GM21526 (cell line): ENCODE data around the gene TMEM220.
"Not testable (repeated sequence)": the region's sequence is repeated elsewhere in the genome, so short reads cannot be mapped to it uniquely, and the experiment has no call there.

Source experiments
- ATAC-seq: cut with Tn5 transposase; IDR thresholded peaks from one replicate; pipeline ENCODE4 v1.9.1; 2021; ENCODE audit warnings: moderate library complexity; ENCODE audit not compliant: unreplicated experiment, low FRiP score

The TMEM220 gene

DNA sequence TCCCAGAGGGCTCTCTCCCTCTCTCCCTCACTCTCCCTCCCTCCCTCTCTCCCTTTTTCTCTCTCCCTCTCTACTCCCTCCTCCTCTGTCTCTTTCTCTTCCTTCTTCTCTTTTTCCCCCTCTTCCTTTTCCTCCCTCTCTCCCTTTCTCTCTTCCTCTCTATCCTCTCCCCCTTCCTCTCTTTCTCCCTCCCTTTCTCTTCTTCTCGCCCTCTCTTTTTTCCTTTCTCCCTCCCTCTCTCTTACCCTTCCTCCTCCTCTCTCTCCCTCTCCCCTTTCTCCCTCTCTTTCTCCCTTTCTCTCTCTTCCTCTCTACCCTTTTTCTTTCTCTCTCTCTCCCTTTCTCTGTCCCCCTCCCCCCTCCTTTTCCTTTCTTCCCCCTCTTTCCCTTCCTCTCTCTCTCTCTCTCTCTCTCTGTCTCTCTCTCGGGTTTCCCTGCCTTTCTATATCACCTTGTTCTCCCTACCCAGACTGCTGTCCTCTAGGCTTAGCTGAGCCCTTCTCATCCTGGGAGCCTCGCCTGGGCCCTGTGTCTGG is 25.8 kb upstream of the TMEM220 start:
- no peak for ATAC-seq

DNA sequence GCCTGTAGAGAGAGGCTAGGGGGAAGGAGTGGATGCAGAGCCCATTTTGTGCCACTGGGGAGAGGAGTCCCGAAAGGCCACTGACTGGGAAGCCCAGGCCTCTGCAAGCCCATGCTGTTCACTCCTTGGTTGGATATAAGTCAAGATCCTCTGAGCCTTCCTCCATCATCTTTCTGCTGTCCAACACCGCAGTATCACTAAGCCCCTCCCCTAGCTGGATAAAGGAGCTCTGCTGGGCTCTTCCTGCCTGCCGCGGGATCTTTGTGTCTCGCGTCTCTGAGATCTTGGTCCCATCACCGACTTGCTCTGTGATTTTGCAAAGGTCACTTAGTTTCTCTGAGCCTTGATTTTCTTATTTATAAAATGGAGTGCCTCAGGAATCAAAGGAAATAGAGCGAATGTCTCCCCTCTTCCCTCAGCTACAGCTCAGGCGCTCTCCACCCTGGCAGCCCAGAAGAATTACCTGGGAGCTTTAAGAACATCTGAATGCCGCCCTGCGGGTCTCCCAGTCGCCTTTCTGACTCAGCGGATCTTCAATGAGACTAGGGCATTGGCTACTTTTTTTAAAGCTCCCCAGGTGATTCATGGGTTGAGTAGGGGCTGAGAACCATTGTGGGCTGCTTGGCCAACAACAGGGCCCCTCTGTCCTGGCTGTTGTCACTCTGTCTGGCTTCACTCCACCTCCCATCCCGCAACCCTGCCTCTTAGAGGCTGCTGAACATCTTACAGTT is 25.2 kb upstream of the TMEM220 start:
- ATAC-seq, result no peak

DNA sequence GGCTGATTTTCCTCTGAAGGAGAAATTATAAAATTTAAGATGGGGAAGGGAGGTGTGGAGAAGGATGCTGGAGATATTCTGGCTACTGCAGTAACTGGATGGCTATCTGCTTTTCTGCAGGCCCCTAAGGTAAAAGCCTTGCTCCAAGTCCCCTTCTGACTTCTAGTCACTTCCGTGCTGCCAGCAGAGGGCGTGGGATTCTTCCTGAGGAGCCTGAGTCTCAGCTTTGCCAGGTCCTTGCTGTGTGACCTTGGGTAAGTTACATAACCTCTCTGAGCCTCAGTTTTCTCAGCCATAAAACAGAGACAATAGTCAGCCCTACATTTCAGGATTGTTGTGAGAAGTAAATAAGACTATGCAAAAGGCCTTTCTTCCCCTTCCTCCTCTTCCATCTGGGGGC is 24.3 kb upstream of the TMEM220 start:
- ATAC-seq, result no peak

DNA sequence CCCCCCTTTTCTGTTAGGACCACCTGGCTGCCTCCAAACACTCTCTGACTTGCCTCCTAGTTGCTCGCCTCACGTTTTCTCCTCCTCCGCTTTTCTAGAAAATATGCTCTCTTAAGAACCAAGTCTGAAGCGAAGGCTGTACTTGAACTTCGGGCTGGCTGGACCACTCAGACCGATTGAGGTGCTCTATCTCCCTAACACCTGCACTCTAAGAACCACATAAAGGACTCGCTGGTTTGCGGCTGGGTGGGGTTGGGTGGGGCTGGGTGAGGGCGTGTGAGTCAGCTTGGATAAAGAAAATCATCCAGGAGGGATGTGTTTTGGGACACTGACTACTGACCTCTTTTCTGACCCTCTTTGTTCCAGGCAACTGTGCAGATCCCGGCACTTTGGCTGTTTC is 22.9 kb upstream of the TMEM220 start:
- no peak for ATAC-seq

DNA sequence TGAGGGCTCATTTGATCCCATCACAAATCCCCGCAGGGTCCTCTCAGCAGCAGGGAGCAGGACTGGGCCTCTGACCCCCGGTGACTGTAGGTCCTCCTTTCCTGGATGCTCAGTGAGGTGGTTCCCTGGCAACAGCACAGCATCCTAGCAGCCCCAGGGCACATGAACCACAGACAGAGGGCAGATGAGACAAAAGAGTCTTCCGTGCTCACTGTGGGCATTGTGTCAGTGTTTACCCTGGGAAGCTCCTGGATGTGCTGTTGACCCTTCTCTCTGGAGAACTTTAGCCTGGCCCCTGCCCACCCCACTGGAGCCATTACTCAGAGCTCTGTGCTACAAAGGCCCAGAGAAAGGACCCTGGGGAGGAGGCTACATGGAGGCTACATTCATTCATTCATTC is 21.7 kb upstream of the TMEM220 start:
- no peak for ATAC-seq

DNA sequence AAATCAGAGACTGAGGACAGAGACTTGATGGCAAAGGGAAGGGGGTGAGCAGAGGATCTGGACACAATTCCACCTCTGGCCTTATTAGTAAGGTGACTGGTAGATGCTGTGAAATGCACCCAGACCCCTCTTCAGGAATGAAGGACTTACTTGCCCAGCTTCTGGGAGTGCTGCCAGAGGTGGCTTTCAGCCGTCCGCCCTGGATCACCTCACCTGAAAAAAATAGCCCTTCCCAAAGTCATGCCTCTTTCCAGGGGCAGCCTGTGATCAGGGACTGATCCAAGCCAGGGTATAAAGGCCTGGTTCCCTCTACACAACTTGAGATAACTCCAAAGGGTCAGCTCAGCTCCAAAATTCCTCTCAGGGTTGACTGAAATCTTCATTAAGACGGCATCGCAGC is 20.4 kb upstream of the TMEM220 start:
- ATAC-seq, result no peak

DNA sequence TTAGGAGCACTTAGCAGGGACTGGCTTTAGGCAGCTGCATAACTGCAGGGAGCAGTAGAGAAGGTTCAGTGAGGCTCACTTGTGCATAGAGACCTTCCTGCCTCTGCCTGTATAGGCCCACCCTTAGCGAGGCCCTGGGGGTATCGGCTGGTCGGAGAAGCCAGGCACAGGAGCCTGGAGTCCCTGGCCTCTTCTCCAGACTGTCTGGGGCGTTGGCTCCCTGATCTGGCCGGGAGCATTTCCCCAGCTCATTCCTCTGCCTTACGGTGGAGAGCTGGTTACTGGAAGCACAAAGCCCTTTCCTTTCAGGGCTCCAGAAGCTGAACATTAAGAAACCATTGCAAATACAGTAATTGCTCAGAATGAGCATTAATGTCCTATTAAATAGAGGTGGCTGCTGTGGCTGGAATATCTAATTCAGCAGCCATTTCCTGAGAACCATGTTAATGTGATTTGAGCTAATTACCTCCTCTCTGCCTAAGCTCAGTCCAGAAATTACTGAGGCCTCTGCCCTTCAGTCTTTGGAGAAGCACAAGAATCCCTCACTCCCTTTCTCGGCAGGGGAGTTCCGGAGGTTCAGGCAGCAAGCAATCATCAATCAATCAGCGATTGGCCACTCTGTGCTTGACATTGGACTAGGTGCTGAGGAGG is 18.8 kb upstream of the TMEM220 start:
- no peak for ATAC-seq

DNA sequence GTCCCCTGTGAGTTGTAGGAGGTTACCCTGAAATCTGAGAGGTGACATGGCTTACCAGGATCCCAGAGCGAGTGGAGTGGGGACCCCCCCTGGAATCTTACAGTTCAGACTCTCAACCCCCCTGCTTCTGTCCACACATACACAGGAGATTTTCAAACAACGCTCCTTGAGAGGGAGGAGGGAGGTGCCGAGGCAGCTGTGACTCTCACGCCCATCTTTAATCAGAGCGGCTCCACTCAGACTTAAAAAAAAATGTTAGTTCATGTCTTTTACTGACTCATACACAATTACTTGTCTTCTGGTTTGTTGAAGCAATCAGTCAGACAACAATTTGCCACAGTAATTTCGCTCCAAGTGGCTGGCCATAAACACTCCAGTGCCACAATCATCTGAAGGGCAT is 15.4 kb upstream of the TMEM220 start:
- ATAC-seq, result no peak

DNA sequence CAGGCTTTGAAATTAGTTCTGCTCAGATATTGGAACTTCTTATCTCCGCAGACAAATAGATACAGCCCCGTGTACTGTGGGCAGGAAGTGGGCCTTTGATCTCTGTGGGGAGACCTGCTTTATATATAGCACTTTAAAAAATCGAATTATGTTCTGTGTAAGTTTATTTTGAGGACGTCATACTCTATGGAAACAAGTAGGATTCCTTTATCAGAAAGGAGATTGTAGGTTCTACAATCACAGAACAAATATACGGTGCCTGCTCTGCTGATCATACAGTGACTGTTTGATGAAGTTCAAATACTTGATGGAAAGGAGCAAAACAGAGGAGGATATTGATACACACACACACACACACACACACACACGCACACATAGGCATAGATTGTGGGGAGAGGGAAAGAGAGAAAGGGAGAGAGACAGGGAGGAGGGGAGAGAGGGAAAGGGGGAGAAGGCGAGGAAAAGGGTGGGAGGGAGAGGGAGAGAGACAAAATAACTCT is 14.7 kb upstream of the TMEM220 start:
- no peak for ATAC-seq

DNA sequence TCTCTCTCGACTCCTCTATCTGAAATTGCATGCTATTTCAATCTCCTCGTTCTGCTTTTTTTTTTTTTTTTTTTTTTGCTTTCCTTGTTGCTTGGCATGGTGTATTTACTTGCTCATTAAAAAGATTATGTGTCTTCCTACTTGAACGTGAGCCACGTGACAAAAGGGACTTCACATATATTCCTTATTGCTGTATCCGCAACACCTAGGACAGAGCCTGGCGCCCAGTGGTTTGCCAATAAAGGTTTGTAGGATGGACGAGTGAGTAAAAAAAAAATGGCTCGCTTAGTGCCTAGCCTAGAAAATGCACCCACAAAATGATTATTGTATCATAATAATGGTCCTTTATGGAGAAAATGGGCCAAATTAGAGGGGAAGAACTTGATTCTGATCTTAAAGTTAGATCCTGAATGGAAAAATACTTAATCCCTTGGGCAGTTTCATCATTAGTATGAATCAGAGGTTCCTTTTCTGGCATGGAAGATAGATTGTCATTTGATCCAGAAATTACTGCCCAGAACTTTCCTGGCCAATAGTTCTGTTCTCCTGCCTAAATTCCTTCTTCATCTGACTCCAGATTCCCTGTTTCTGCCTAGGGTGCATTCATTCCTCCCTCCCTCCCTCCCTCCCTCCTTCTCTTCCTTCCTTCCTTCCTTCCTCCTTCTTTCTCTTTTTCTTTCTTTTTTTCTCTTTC is 13.6 kb upstream of the TMEM220 start:
- no peak for ATAC-seq

DNA sequence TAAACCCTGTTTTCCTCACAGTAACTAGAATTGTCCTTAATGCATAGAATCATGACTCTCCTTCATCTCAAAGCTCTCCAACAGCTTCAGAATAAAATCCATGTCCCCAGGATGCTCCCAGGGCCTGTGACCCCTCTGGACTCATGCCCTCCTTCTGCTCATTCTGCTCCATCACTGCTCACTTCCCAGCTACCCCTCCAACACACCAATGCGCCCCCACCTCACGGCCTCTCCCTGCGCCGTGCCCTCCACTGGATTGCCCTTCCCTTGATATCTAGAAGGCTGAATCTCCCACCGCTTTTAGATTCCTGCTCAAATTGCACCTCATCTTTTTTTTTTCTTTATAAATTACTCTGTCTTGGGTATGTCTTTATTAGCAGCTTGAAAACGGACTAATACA is 12.6 kb upstream of the TMEM220 start:
- ATAC-seq, result no peak

DNA sequence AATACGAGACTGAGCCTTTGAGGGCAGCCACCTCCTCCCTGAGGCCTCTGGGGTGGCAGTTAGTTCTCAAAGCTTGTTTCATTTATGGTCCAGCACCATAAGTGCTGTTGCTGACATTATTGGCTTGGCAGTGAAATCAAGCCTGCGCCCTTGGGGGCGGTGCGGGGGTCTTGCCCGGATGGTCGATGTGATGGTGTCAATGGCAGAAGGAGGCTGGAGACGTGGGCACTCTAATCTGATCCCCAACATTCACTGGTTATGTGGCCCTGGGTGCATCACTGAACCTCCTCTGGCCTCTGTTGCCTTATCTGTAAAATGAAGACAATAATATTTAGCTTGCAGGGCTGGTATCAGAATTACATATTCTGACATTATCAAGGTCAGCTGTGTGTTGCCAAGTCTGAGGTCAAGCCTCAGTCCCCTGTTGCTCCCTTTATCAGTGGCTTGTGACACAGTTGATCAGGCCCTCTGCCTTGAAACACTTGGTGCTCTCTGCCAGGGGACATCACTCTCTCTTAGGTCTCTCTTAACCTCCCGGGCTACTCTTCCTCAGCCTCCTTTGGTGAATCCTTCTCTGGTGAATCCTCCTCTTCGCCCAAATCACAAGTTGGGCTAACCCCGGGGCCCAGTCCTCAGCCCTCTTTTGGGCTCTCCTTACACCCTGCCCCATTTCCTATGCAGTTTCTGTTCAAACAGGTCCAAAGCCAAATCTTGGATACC is 11.8 kb upstream of the TMEM220 start:
- ATAC-seq, result no peak

DNA sequence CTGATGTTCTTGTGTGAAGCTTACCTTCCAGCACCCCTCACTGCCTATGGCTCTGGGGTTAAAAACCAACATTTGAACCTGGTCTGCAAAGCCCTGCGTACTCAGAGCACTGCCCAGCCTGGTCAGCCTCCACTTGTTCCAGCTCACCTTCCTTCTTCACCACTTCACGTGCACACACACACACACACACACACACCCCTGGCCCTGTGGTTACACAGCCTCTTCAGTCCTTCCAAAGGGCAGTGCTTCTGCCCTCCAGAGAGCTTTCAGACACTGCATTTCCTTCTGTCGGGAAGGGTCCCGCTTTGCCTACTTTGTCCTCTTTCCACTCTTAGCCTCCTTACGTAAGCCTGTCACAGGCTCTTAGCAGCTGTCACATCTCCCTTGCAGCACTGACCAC is 9.6 kb upstream of the TMEM220 start:
- no peak for ATAC-seq

DNA sequence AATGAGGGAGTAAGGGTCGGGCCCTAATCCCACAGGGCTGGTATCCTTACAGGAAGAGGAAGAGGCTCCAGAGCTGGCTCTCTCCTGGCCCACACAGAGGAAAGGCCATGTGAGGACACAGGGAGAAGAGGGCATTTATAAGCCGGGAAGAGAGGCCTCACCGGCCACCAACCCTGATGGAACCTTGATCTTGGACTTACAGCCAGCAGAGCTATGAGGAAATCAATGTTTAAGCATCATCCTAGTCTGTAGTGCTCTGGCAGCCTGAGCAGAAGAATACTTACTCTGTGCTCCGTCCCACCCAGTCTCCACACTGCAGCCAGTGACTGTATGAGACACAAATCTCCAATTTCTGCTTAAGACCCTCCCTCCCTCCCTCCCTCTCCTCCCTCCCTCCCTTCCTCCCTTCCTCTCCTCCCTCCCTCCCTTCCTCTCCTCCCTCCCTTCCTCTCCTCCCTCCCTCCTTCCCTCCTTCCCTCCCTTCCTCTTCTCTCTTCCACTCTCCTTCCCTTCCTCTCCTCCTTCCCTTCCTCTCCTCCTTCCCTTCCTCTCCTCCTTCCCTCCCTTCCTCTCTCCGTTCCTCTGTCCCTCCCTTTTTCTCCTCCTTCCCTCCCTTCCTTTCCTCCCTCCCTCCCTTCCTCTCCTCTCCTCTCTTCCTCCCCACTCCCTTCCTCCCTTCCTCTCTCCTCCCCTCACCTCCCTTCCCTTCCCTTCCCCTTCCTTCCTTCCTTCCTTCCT is 8.9 kb upstream of the TMEM220 start:
- no peak for ATAC-seq

DNA sequence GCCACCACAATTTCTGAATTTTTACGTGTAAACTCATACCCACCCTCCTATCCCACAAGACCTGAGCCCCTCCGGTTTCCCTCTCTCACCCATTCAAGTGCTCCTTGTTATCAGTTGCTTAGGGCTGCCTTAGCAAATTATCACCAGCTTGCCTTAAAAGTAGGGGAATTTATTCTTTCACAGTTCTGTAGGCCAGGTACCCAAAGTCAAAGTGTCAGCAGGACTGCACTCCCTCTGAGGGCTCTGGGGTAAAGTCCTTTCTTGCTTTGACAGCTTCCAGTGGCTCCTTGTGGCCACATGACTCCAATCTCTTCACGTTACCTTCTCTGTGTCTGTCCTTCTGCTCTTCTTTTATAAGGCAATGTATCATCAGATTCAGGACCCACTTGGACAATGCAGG is 7.9 kb upstream of the TMEM220 start:
- ATAC-seq, result no peak

DNA sequence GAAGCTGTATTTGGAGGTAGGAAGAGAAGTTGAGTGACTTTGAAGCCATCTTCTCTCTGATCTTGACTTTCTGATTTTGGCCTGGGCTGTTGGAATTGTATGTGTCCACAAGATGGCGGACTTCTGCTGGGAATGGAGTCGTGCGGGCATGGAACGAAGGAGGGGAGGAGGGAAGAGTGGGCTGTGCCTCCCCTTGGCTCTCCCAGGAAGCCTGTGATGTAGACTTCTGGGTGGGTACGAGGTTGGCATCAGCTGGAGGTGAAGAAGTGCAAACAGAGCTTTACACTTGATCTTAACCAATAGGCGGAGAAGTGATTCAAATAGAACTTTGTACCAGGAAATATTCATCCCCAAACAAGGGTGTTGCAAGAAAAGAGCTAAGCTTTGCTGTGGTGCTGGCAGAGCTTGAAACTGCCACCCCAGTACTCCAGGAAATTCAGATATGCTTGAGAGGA is 7.4 kb upstream of the TMEM220 start:
- no peak for ATAC-seq

DNA sequence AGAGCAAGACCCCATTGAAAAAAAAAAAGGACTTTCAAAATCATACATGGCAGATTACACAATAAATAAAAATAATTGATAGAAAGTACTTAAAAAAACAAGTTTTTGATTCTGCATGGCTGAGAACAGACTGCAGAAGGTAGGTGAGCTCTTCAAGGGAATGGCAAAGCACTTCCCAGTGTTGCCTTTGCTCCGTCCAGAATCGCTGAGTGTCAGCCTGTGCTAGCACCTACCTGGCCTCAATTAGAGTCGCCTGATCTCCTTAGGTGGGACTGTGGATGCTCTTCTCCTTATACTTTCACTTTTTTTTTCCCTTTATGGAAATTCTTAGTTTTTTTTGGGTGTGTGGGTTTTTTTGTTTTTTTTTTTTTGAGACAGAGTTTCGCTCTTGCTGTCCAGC is 6.0 kb upstream of the TMEM220 start:
- ATAC-seq, result no peak

DNA sequence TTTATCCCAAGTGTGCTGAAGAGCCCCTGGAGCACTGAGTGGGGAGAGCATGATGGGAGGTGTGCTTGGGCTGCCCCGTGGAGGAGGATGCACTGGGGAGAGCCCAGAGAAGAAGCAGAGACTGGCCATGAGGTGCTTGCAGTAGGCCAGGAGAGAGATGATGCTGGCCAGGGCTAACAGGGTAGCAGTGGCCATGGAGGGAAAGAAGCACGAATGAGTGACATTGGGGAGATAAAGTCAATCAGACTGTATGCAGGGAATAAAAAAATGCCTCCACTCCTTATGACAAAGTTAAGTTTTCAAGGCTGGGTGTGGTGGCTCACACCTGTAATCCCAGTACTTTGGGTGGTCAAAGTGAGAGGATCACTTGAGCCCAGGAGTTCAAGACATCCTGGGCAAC is 5.4 kb upstream of the TMEM220 start:
- ATAC-seq, result no peak

DNA sequence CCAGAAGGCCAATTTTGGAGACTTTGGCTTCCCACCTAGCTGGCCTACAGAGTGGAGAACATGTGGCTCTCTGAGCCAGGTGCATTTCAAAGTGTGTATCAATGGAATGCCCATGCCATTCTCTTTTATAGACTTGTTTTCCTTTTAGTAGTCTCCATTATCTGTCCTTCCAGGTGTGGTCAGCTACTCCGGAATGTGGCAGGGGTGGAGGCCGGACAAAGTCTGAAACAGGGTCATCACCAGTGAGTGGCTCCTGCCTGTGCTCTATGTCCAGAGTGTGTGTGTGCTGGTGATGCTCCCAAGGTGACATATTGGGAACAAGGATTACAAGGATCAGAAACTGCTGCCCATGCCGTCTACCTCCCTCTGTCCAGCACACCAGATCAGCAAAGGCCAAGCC is 3.8 kb upstream of the TMEM220 start:
- no peak for ATAC-seq

DNA sequence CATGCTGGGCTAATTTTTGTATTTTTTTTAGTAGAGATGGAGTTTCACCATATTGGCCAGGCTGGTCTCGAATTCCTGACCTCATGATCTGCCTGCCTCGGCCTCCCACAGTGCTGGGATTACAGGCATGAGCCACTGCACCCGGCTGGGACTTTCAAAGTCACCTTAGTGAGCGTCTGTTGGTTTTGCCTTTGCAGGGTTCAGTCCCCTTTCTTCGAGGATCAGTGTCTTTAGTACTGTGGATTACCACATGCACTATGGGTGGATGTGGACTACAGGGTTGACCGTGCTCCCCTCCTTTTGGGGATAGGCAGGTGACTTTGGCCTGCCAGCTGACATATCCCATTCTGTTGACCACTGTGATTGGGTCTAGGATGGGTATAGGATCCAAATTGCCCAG is 2.3 kb upstream of the TMEM220 start:
- ATAC-seq, result not testable (repeated sequence)
